Measurements from ENCODE around the gene UBTF.
A peak's percentile ranks its signal among the peaks of the same experiment; 100 is the strongest.

UBTF gene

DNA sequence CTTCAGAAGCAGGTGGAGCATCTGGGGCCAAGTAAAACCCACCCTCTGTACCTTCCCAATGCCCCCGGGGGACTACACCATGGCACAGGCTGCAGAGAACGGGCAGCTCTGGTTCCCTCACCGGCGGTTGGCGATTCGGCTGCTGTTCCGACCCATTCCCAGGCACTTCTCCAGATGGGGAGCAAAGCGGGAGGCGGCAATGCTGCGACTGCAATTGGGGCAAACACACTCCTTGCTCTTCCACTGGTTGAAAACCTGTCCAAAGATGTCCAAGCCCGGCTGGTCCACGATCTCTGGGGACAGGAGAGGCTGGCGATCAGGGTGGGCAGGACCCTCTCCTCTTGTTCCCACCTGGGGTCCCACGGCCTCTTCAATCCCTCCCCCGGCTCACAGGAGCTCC lies 22.4 kb downstream of the UBTF start:
- DNase-seq: no peak

DNA sequence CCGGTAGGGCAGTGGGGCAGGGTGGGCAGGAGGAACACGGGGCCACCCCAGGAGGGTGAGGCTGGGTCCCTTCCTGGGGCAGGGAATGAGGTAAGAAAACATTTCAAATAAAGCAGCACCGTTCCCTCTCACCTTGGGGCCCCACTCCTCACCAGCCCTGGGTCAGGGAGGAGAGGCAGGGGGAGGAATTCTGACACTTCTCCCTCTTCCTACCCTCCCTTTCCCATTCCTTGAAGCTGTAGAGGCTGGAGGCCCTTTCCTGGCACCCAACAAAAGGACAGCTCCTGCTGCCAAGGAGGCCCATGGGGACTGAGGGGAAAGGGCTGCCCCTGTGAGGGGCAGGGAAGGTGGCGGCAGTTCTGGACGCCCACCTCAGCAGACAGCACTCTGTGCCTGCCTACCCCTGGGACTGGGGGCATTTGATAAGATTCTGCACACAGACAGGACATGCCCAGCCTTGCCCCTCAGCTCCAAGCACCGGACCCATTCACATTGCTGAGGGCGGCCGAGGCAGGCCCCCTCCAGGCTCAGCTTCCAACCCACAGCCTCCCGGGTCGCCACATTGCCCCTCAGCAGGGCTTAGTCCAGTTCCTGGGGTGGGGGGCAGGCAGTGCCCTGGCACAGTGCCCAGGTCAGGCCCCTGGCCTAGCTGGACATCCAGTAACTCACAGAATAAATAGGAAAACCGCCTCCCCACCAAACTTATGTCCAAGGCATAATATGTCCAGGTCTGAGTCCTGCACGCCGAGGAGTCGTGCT lies 26.0 kb downstream of the UBTF start:
- no peak for DNase-seq

DNA sequence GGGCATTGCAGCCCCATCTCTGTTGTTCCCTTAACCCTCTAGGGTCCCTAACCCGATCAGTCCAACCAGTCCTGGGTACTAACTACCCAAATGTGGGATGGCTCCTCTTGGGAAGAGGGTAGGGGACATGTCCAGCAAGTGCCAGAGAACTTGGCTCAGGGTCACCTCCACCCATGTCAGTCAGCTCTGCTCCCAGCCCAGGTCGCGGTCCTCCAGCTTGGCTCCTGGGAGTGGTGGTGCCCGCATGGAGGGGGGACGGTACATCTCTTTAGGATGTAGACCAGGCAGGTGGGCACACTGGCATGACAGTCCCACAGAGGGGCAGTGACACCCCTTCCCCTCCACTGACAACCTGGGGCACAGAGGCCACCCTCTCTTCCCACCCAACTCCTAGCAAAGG lies 26.7 kb downstream of the UBTF start:
- no peak for DNase-seq

DNA sequence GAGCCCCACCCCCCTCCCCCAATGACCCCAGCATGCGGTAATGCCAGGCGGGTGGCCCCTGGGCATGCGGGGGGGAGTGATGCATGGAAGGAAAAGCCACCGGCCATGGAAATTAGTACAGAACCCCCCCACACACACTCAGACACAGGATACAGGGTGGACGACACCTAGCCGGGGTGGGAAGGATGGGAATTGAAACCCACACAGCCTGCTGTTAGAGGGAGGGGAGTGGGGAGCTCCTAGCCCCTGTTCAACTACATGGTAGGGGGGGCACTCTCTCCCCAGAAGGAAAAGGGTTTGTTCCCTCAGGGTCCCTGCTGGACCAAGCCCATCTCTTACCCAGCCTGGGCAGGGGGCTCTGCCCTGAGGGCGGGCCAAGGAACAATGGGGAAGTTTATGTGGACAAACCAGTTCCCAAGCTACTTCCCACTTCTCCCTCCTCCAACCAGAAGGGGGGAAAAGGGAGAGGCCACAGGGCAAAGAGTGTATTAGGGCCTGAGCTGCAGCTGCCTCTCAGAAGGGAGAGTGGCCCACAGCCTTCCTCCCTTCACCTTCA lies 27.5 kb downstream of the UBTF start:
- no peak for DNase-seq

DNA sequence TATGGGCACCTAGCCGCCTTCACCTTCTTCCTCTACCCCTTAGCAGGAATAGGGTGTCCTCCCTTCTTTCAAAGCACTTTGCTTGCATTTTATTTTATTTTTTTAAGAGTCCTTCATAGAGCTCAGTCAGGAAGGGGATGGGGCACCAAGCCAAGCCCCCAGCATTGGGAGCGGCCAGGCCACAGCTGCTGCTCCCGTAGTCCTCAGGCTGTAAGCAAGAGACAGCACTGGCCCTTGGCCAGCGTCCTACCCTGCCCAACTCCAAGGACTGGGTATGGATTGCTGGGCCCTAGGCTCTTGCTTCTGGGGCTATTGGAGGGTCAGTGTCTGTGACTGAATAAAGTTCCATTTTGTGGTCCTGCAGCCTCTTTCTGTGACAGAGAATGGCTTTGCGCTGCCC lies 28.1 kb downstream of the UBTF start:
- no peak for DNase-seq

DNA sequence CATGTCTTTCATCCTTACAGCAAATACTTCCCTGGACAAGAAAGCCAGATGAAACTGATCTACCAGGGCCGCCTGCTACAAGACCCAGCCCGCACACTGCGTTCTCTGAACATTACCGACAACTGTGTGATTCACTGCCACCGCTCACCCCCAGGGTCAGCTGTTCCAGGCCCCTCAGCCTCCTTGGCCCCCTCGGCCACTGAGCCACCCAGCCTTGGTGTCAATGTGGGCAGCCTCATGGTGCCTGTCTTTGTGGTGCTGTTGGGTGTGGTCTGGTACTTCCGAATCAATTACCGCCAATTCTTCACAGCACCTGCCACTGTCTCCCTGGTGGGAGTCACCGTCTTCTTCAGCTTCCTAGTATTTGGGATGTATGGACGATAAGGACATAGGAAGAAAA lies 29.0 kb downstream of the UBTF start:
- DNase-seq: no peak

DNA sequence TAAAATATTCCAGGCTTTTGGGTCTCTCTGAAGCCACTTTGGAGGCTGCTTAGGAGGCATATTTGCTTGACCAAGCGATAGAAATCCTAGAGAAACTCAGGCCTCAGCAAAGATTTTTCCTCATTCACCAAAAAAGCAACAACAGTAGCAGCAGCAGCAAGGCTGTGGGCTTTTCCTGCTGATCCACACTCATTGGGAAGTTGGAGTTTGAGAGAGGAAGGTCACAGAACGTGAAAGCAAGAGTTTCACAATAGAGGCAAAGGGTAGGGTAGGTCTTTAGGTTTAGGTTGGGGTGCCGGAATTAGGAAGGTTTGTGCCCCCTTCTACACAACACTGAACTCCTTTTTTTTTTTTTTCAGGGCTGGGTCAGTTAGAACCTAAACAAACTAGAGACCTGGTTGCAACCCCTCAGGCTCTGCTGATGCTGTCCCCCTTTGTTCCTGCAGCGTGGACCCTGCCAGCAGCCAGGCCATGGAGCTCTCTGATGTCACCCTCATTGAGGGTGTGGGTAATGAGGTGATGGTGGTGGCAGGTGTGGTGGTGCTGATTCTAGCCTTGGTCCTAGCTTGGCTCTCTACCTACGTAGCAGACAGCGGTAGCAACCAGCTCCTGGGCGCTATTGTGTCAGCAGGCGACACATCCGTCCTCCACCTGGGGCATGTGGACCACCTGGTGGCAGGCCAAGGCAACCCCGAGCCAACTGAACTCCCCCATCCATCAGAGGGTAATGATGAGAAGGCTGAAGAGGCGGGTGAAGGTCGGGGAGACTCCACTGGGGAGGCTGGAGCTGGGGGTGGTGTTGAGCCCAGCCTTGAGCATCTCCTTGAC lies 30.7 kb downstream of the UBTF start:
- DNase-seq: no peak

DNA sequence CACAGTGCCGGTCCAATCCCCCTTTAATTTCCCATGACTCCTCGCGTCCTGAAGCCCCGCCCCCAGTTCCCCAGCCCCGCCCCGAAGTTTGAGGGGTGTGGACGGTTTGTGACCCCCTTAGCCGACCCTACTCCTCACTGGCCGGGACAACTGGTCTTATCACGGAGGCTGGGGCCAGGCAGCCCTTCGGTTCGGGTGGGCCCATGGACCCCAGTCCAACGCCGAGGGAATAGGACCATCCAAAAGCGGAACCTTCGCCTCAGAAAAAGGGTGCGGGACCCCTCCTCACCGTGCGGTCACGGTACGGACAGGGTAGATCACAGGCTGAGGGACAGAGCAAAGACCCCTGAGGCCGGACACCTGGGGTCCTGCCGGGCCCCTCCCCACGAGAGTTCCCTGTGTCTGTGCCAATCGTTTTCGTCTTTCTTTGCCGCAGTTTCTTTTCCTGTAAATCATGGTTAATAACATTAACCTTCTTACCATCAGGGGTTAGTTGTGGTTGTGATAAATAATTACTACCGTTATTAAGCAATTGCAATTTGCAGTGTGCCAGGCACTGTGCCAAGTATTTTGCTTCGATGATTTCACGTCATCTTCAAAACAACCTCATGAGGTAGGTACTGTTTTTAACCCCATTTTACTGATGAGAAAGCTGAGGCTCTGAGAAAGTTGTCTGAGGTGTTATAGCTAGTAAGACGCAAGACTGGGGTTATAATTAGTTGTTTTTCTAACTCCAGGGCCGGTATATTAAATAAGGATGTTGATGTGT lies 32.2 kb downstream of the UBTF start:
- DNase-seq: peak; percentile 29

DNA sequence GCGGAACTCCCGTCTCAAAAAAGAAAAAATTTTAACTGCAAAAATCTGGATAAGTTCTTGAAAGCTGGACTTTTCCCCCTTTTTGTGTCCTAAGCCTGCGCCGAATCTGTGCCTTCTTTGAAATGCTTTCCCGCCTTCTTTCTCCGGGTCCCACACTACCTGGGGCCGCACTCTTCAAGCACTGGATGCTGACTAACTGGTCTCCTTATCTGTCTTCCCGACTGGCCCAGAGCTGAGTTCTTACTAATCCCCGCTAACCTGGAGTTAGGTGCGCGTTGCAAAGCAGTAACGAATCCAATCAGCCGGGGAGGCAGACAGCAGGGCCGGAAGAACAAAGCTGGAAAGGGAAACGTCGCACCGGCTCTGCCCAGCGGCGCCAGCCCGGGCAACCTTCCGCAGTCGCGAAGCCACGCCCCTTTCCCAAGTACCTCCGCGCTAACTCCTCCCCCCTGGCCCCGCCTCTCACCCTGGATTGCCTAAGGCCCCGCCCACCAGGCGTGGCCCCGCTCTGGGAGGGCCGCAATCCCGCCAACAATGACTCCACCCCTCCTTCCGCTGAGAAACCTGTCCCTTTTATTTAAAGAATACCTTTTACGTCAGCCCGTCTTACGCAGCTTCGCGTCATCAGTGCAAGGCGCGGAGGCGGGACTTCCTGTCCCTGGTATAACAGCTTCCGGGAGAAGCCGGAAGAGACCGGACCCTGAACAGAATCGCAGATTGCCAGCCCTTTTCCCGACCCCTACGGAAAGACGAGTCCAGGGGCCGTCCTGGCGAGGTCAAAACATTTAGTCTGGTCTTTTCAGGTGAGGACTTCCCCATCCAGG lies 33.0 kb downstream of the UBTF start, which contains the start of gene TMUB2:
Gene TMUB2 (plus strand): TSS at position 666 of the 824 bp plus-strand sequence. CDS start 737 bp downstream, outside the sequence.
- DNase-seq: peak; percentile 99

DNA sequence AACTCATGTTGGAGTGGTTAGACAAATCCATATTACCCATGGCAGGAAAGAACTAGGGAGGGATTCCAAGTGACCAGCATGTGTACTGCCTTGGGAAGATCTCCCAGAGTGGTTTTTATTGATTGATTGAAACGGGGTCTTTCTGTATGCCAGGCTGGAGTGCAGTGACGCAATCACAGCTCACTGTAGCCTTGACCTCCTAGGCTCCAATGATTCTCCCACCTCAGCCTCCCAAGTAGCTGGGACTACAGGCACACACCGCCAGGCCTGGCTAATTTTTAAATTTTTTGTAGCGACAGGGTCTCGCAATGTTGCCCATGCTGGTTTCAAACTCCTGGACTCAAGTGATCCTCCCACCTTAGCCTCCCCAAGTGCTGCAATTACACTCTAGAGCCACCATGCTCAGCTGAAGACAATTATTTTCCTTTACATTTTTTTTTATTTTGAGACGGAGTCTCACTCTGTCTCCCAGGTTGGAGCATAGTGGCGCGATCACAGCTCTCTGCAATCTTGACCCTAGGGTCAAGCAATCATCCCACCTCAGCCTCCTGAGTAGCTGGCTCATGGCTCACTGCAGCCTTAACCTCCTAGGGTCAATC lies 35.2 kb downstream of the UBTF start:
- DNase-seq: no peak

DNA sequence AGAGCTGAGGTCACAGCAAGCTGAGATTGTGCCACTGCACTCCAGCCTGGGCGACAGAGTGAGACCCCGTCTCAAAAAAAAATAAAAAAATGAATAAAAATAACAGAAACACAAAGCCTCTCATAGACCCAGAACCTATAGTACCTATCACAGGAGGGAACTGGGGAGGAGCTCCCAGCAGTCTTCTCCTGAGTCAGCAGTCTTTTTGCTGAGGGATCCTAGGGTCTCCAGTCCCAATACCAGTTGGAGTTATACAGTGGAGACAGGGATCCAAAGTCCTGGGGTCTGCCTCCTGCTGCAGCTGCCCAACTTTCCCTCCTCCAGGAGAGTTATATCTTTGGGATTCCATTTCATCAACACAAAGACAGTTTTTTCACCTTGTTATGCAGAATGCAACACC lies 36.5 kb downstream of the UBTF start:
- DNase-seq: no peak

DNA sequence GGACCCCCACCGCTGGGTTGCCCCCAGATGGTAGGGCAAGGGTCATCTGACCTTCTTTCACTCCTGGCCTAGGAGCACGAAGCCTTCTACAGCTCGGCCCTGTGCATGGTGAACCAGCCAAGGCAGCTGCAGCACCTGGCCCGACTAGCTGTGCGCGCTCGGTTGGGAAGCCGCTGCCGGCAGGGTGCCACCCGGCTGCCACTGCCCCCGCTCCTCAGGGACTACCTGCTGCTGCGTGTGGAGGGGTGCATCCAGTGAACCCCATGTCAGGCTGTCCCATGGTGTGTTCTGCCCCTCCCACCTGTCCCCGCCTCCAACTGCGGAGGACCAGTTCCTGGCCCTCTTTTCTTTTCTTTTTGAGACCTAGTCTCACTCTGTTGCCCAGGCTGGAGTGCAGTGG lies 41.3 kb downstream of the UBTF start:
- no peak for DNase-seq

DNA sequence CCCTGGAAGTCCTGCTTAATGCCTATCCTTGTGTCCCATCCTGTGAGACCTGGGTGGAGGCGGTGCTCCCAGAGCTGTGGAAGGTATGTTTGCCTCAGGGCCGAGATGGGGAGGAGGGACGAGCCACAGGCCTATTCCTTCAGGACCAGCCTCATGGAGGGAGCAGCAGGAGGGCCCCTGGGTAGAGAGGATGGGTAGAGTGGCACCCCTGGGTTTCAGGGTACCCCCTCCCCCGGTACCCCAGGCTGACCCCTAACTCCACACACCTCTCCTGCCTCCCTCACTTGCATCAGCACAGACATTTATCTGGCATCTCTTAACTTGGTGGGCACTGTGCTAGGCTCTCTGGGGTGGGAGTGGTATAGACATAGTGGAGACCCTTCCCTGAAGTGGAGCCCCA lies 41.8 kb downstream of the UBTF start:
- no peak for DNase-seq

DNA sequence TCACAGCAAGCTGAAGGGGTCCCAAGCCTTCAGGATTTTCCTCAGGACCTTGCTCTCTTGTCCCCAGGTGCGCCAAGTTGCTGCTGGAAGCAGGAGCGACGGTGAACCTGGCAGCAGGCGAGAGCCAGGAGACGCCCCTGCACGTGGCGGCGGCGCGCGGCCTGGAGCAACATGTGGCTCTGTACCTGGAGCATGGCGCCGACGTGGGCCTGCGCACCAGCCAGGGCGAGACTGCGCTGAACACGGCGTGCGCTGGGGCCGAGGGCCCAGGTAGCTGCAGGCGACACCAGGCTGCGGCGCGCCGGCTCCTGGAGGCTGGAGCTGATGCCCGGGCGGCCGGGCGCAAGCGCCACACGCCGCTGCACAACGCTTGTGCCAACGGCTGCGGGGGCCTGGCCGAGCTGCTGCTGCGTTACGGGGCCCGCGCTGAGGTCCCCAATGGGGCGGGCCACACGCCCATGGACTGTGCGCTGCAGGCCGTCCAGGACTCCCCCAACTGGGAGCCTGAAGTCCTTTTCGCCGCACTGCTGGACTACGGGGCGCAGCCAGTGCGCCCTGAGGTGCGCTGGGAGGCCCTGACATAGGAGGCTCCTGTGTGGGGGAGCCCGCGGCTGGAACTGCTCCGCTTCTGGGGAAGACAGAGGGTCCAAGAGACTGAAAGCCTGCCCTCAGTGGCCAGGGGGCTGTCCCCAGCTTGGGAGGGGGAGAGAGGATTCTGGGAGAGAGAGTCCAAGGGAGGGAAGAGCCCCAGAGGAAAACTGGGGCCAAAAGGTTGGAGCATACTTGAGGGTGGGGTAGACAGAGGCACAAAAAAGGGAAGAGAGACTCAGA lies 42.6 kb downstream of the UBTF start:
- no peak for DNase-seq

DNA sequence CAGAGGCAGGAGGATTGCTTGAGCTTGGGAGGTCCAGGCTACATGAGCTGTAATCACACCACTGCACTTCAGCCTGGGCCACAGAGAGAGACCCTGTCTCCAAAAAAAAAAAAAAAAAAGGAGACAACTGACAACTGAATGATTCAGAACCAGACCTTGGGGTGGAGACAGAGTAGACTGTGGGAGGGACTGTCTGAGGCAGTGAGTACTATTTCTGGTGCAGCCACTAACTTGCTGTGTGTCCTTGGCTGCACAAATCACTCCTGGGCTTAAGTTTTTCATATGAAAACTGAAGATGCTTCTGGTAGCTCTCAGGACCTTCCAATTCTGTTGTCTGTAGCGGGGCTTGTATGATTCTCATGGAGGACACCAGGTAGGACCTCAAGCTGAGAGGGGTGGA lies 43.2 kb downstream of the UBTF start:
- no peak for DNase-seq

DNA sequence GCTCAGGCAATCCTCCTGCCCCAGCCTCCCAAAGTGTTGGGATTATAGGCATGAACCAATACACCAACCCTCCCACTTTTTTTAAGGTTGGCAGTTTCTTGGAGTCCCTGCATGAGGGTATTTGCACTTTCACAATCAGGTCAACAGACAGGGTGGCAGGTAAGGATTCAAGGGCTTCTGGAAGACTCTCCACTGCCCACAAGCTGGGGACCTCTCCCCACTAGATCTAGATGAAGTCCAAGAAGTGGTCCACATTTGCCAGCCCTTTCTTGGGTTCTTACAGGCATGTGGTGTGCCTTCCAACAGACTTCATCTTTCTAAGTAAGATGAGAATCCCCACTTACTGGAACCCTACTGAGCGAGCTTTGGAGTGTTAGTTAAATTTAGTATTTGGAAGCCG lies 45.0 kb downstream of the UBTF start:
- DNase-seq: no peak

DNA sequence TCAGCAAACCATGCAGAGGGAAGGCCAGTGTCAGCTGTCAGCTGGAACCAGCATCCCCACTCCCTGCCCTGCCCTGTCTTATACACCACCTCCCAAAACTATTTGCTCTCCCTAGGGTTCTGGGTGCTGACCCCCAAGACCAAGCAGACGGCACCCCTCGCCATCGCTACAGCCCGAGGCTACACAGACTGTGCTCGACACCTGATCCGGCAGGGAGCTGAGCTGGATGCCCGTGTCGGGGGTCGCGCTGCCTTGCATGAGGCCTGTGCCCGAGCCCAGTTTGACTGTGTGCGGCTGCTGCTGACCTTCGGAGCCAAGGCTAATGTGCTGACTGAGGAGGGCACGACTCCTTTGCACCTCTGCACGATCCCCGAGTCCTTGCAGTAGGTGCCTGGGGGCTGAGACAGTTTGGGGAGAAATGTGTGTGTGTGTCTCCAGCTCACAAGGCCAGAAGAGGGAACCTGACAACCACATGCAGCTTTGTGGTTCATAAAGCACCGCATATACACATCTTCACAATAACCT lies 47.5 kb downstream of the UBTF start:
- DNase-seq: no peak

DNA sequence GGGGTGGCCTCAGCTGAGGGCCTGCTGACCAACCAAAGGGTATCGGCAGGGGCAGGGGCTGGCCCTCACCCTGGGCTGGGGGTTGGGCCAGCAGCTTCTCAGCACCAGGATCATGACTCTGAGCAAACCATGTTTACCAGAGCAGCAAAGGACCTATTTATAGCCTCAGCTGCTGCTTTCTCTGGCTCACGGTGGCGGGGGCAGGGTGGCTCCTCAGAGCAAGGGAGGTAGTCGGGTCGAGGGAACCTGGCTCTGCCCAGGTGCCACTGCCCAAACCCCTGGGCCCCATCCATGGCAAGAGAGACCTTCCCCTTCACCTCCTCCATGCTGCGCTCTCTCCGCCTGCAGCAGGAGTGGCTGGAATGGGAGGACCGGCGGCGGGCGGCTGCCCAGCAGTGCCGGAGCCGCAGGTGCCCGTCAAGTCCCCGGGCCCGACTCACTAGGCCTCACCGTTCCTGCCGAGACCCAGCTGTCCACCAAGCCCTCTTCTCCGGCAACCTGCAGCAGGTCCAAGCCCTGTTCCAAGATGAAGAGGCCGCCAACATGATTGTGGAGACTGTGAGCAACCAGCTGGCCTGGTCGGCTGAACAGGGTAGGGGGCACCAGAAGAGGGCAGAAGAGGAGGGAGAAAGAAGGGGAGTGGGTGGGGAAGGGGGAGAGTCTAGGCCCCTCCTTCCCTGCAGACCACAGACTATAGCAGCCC lies 48.8 kb downstream of the UBTF start, which contains the start of gene ASB16:
Gene ASB16 (plus strand): TSS at position 206 of the 703 bp plus-strand sequence. CDS start 86 bp downstream, at position 292.
- peak; percentile 85 for DNase-seq

DNA sequence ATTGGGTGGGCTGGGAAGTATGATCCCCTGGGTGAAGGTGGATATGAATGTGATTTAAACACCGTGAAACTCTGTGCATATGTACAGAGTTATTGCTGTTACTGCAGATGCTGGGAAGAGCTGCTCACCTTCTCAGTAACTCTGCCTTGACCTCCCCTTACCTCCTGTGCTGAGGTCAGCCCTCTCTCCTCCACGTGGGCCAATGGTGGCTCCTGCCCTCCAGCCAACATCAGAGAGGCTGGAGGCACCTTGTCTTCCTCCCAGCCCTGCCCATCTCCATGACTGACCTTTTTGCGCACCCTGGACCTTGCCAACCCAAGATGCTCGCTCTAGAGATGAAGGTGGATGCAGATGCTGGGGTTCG lies 49.4 kb downstream of the UBTF start:
- peak; percentile 73 for DNase-seq

Measured in RPMI8226 (cell line).